Neural cell (in vitro differentiated cells): ENCODE measurements around the gene SLC4A2. TPM values are rescaled to one million over a fixed set of nuclear protein-coding genes. Genes with fewer than 3 reads are reported as not detected.
A peak's percentile ranks its signal among the peaks of the same experiment; 100 is the strongest.

Experiments
- H2AFZ ChIP-seq: fragments of 200-600, 300-800 bp; sonication (generic), shearing (Covaris generic); 2 replicates; pipeline ENCODE4 v1.6.0; 2014; ENCODE audit warnings: low read depth, mild to moderate bottlenecking, antibody characterized with exemption, low read length, moderate library complexity
- H3F3A ChIP-seq: fragments of 200-600 bp; shearing (Covaris generic); 2 replicates; pipeline ENCODE4 v1.6.1; 2016; ENCODE audit warnings: mild to moderate bottlenecking, moderate library complexity, mixed read lengths, antibody characterized with exemption, low read length; ENCODE audit not compliant: insufficient read depth, poor library complexity, severe bottlenecking
- H3K27ac ChIP-seq: fragments of 200-600, 300-800 bp; sonication (generic), shearing (Covaris generic); 2 replicates; pipeline ENCODE4 v1.5.1; 2014; ENCODE audit warnings: mild to moderate bottlenecking, low read length, moderate library complexity
- H3K27me3 ChIP-seq: fragments of 300-800, 200-600 bp; sonication (generic), shearing (Covaris generic); 2 replicates; pipeline ENCODE4 v1.6.0; 2014; ENCODE audit warnings: mild to moderate bottlenecking, low read depth, low read length, moderate library complexity; ENCODE audit not compliant: insufficient read depth
- H3K36me3 ChIP-seq: fragments of 300-800, 200-600 bp; sonication (generic), shearing (Covaris generic); 2 replicates; pipeline ENCODE4 v1.5.1; 2014; ENCODE audit warnings: mild to moderate bottlenecking, antibody characterized with exemption, low read length, moderate library complexity; ENCODE audit not compliant: insufficient read depth
- H3K4me2 ChIP-seq: fragments of 300-800, 200-600 bp; sonication (generic), shearing (Covaris generic); 2 replicates; pipeline ENCODE4 v1.6.0; 2014; ENCODE audit warnings: mild to moderate bottlenecking, low read length
- H3K4me3 ChIP-seq: fragments of 300-800, 200-600 bp; sonication (generic), shearing (Covaris generic); 2 replicates; pipeline ENCODE4 v1.5.1; 2014; ENCODE audit warnings: mild to moderate bottlenecking, low read length, moderate library complexity
- H3K79me2 ChIP-seq: fragments of 200-600 bp; shearing (Covaris generic); replicated peaks from 2 replicates; pipeline ENCODE4 v1.6.0; 2014; ENCODE audit warnings: mild to moderate bottlenecking, low read length, moderate library complexity; ENCODE audit not compliant: insufficient read depth
- H3K9ac ChIP-seq: fragments of 300-800, 200-600 bp; sonication (generic), shearing (Covaris generic); 2 replicates; pipeline ENCODE4 v1.6.1; 2016; ENCODE audit warnings: mild to moderate bottlenecking, low read length, mixed read lengths
- H3K9me2 ChIP-seq: fragments of 200-600 bp; shearing (Covaris generic); 2 replicates; pipeline ENCODE4 v1.6.1; 2016; ENCODE audit warnings: mild to moderate bottlenecking, low read length, mixed read lengths; ENCODE audit not compliant: insufficient read depth
- H3K9me3 ChIP-seq: fragments of 200-600, 300-800 bp; sonication (generic), shearing (Covaris generic); 2 replicates; pipeline ENCODE4 v1.6.1; 2016; ENCODE audit warnings: mild to moderate bottlenecking, mixed run types, low read length, moderate library complexity, mixed read lengths
- H4K20me1 ChIP-seq: fragments of 200-600 bp; shearing (Covaris generic); 2 replicates; pipeline ENCODE4 v1.6.1; 2016; ENCODE audit warnings: mild to moderate bottlenecking, mixed run types; ENCODE audit not compliant: insufficient read depth
- EP300 ChIP-seq: fragments of 450-650 bp; conservative IDR thresholded peaks from 2 replicates; pipeline ENCODE4 v1.6.1; 2014; ENCODE audit warnings: antibody characterized with exemption, mild to moderate bottlenecking, moderate library complexity; ENCODE audit not compliant: poor library complexity, severe bottlenecking
- EZH2 ChIP-seq: fragments of 200-600, 300-800 bp; shearing (Covaris generic), sonication (generic); IDR thresholded peaks from 2 replicates; pipeline ENCODE4 v1.6.1; 2014; ENCODE audit warnings: antibody characterized with exemption, low read length, borderline replicate concordance, mild to moderate bottlenecking; ENCODE audit not compliant: insufficient read depth, poor library complexity, severe bottlenecking
- MXI1 ChIP-seq: fragments of 450-650 bp; conservative IDR thresholded peaks from 2 replicates; pipeline ENCODE4 v1.6.1; 2014; ENCODE audit warnings: antibody characterized with exemption, mild to moderate bottlenecking; ENCODE audit not compliant: poor library complexity, severe bottlenecking
- POLR2AphosphoS5 ChIP-seq: IDR thresholded peaks from 2 replicates; pipeline ENCODE4 v1.6.1; 2012
- RAD21 ChIP-seq: fragments of 450-650 bp; conservative IDR thresholded peaks from 2 replicates; pipeline ENCODE4 v1.6.1; 2014; ENCODE audit warnings: antibody characterized with exemption, mild to moderate bottlenecking, moderate library complexity
- SMC3 ChIP-seq: fragments of 450-650 bp; conservative IDR thresholded peaks from 2 replicates; pipeline ENCODE4 v1.6.1; 2014; ENCODE audit warnings: antibody characterized with exemption, mild to moderate bottlenecking, moderate library complexity; ENCODE audit not compliant: poor library complexity
- TAF1 ChIP-seq: IDR thresholded peaks from 2 replicates; pipeline ENCODE4 v1.6.1; 2012; ENCODE audit warnings: low read depth
- polyA minus RNA-seq: library from RNA; depleted of rRNA, polyadenylated mRNA; stranded (reverse); fragments of >200 nt; gene quantifications from 2 replicates; pipeline ENCODE4 v1.2.3, GENCODE V29; 2014
- polyA plus RNA-seq: library from polyadenylated mRNA; depleted of rRNA; stranded (reverse); fragments of >200 nt; gene quantifications from 2 replicates; pipeline ENCODE4 v1.2.3, GENCODE V29; 2014
- TF ChIP-seq, protein P1 (sequence below): fragments of 450-650 bp; IDR thresholded peaks from 2 replicates; pipeline ENCODE4 v1.5.1; 2014; ENCODE audit warnings: antibody characterized with exemption, mild to moderate bottlenecking, moderate library complexity; ENCODE audit not compliant: poor library complexity, severe bottlenecking
- TF ChIP-seq, protein P2 (sequence below): IDR thresholded peaks from 2 replicates; pipeline ENCODE4 v1.6.1; 2012; ENCODE audit warnings: borderline replicate concordance

Gene SLC4A2, protein sequence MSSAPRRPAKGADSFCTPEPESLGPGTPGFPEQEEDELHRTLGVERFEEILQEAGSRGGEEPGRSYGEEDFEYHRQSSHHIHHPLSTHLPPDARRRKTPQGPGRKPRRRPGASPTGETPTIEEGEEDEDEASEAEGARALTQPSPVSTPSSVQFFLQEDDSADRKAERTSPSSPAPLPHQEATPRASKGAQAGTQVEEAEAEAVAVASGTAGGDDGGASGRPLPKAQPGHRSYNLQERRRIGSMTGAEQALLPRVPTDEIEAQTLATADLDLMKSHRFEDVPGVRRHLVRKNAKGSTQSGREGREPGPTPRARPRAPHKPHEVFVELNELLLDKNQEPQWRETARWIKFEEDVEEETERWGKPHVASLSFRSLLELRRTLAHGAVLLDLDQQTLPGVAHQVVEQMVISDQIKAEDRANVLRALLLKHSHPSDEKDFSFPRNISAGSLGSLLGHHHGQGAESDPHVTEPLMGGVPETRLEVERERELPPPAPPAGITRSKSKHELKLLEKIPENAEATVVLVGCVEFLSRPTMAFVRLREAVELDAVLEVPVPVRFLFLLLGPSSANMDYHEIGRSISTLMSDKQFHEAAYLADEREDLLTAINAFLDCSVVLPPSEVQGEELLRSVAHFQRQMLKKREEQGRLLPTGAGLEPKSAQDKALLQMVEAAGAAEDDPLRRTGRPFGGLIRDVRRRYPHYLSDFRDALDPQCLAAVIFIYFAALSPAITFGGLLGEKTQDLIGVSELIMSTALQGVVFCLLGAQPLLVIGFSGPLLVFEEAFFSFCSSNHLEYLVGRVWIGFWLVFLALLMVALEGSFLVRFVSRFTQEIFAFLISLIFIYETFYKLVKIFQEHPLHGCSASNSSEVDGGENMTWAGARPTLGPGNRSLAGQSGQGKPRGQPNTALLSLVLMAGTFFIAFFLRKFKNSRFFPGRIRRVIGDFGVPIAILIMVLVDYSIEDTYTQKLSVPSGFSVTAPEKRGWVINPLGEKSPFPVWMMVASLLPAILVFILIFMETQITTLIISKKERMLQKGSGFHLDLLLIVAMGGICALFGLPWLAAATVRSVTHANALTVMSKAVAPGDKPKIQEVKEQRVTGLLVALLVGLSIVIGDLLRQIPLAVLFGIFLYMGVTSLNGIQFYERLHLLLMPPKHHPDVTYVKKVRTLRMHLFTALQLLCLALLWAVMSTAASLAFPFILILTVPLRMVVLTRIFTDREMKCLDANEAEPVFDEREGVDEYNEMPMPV
- 2.4 and 4.8 TPM in 2 replicates for polyA plus RNA-seq
- 4.4 and 5.6 TPM in 2 replicates for polyA minus RNA-seq

- peaks cover 7% of the 10 kb centered on the region for H3K27me3 ChIP-seq
- H3K27ac ChIP-seq, result peak within 1 kb of the TSS; percentile 95
- H3K9me2 ChIP-seq, result no peaks in the 10 kb centered on the region
- H3K9ac ChIP-seq, result peak within 1 kb of the TSS; percentile 88
- H3K4me2 ChIP-seq, result peak within 1 kb of the TSS; percentile 84
- H3K36me3 ChIP-seq, result no peaks in the 10 kb centered on the region
- H3F3A ChIP-seq, result peaks cover 6% of the 10 kb centered on the region
- peak within 1 kb of the TSS; percentile 84 for H2AFZ ChIP-seq
- no peaks in the 10 kb centered on the region for H3K79me2 ChIP-seq
- H3K9me3 ChIP-seq, result no peaks in the 10 kb centered on the region
- no peaks in the 10 kb centered on the region for H4K20me1 ChIP-seq
- TF ChIP-seq POLR2AphosphoS5, result no peak
- TF ChIP-seq, protein P1, sequence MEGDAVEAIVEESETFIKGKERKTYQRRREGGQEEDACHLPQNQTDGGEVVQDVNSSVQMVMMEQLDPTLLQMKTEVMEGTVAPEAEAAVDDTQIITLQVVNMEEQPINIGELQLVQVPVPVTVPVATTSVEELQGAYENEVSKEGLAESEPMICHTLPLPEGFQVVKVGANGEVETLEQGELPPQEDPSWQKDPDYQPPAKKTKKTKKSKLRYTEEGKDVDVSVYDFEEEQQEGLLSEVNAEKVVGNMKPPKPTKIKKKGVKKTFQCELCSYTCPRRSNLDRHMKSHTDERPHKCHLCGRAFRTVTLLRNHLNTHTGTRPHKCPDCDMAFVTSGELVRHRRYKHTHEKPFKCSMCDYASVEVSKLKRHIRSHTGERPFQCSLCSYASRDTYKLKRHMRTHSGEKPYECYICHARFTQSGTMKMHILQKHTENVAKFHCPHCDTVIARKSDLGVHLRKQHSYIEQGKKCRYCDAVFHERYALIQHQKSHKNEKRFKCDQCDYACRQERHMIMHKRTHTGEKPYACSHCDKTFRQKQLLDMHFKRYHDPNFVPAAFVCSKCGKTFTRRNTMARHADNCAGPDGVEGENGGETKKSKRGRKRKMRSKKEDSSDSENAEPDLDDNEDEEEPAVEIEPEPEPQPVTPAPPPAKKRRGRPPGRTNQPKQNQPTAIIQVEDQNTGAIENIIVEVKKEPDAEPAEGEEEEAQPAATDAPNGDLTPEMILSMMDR, result peak; percentile 40
- peak within 1 kb of the TSS; percentile 92 for H3K4me3 ChIP-seq
Measured at GRCh38 chr7:151059367-151060112, at the start of gene SLC4A2. TSS of gene SLC4A2 (plus strand) at chr7:151059589. CDS start at chr7:151061988, 2,399 bp downstream.

GRCh38 chr7:151010037-151010306 lies 49.4 kb upstream of the SLC4A2 start:
- no peak overlapping the region for H3K27ac ChIP-seq
- H3K79me2 ChIP-seq, result no peaks in the 10 kb centered on the region
- H3K9ac ChIP-seq, result no peak overlapping the region
- H3K27me3 ChIP-seq, result no peaks in the 10 kb centered on the region
- no peaks in the 10 kb centered on the region for H4K20me1 ChIP-seq
- H3K9me2 ChIP-seq, result no peaks in the 10 kb centered on the region
- TF ChIP-seq EZH2 (no peak), EP300 (no peak), TAF1 (no peak), MXI1 (no peak), RAD21 (no peak), SMC3 (no peak), POLR2AphosphoS5 (no peak)
- TF ChIP-seq, protein P2, sequence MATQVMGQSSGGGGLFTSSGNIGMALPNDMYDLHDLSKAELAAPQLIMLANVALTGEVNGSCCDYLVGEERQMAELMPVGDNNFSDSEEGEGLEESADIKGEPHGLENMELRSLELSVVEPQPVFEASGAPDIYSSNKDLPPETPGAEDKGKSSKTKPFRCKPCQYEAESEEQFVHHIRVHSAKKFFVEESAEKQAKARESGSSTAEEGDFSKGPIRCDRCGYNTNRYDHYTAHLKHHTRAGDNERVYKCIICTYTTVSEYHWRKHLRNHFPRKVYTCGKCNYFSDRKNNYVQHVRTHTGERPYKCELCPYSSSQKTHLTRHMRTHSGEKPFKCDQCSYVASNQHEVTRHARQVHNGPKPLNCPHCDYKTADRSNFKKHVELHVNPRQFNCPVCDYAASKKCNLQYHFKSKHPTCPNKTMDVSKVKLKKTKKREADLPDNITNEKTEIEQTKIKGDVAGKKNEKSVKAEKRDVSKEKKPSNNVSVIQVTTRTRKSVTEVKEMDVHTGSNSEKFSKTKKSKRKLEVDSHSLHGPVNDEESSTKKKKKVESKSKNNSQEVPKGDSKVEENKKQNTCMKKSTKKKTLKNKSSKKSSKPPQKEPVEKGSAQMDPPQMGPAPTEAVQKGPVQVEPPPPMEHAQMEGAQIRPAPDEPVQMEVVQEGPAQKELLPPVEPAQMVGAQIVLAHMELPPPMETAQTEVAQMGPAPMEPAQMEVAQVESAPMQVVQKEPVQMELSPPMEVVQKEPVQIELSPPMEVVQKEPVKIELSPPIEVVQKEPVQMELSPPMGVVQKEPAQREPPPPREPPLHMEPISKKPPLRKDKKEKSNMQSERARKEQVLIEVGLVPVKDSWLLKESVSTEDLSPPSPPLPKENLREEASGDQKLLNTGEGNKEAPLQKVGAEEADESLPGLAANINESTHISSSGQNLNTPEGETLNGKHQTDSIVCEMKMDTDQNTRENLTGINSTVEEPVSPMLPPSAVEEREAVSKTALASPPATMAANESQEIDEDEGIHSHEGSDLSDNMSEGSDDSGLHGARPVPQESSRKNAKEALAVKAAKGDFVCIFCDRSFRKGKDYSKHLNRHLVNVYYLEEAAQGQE, result no peak
- TF ChIP-seq, protein P1, result no peak
- H3K36me3 ChIP-seq, result no peaks in the 10 kb centered on the region
- H3K4me3 ChIP-seq, result no peak overlapping the region
- H3F3A ChIP-seq, result no peaks in the 10 kb centered on the region
- no peaks in the 10 kb centered on the region for H3K9me3 ChIP-seq
- no peak overlapping the region for H3K4me2 ChIP-seq
- H2AFZ ChIP-seq, result no peak overlapping the region
